Adrenal gland (tissue), 12 donors: Measurements from ENCODE around the gene IQGAP2. TPM values are rescaled to one million over a fixed set of nuclear protein-coding genes. Genes with fewer than 3 reads are reported as not detected.

Source experiments
- DNase-seq, 7 donors: peaks; one replicate each; pipeline ENCODE4 v3.0.0-alpha.2; 2019 to 2020
- H3K27ac ChIP-seq, 5 donors: fragments of 200-600 bp; sonication (generic) in 4 of 5; 1 replicate in 3 of 5; 2 replicates in 2 of 5; pipeline versions ENCODE4 v1.5.1 to v1.8.0; 2016 to 2020; ENCODE audit warnings: mild to moderate bottlenecking in 1 of 5
- H3K27me3 ChIP-seq: fragments of 200-600 bp; 2 replicates; pipeline ENCODE4 v1.8.0; 2021
- H3K36me3 ChIP-seq, 2 donors: fragments of 200-600 bp; replicated peaks in 1 of 2; 1 replicate in 1 of 2; 2 replicates in 1 of 2; pipeline versions ENCODE4 v1.5.1 to v1.8.0; 2018 to 2022
- H3K4me1 ChIP-seq, 2 donors: fragments of 200-600 bp; replicated peaks in 1 of 2; 1 replicate in 1 of 2; 2 replicates in 1 of 2; pipeline versions ENCODE4 v1.5.1 to v1.8.0; 2018 to 2021
- H3K4me3 ChIP-seq, 4 donors: fragments of 200-600 bp; sonication (generic) in 3 of 4; one replicate each; pipeline ENCODE4 v1.5.1; 2016 to 2018
- H3K9me3 ChIP-seq, 3 donors: fragments of 200-600 bp; sonication (generic) in 1 of 3; replicated peaks in 1 of 3; 1 replicate in 2 of 3; 2 replicates in 1 of 3; pipeline versions ENCODE4 v1.5.1 to v1.8.0; 2016 to 2021
- POLR2A ChIP-seq, 2 donors: fragments of 450-650 bp; IDR thresholded peaks; one replicate each; pipeline ENCODE4 v1.6.1; 2017; ENCODE audit warnings: antibody characterized with exemption in 2 of 2, mild to moderate bottlenecking in 2 of 2, moderate library complexity in 1 of 2
- WGBS, 4 donors: extraction: QIAGEN DNeasy Blood & Tissue Kit in 2 of 4; methylation state at CpG; one replicate each; pipeline versions ENCODE4 v1.1.5 to v1.1.7; 2013 to 2017; 5-methylcytosine and 5-hydroxymethylcytosine counted together
- intact Hi-C, 2 donors: fragments of 100-400 bp; cut with DNase I; formaldehyde crosslinking; loops; one replicate each; pipeline versions ENCODE4 v1.14.1 to v1.15.0; 2022 to 2023
- polyA plus RNA-seq, 3 donors: library from polyadenylated mRNA; stranded (reverse); fragments of 200-250 nt in 2 of 3; fragments of 350-450 nt in 1 of 3; fragmentation: Illumina TruSeq in 1 of 3; extraction: RNeasy Lipid Tissue Mini Kit (QIAGEN cat#74804) in 1 of 3; gene quantifications; one replicate each; pipeline ENCODE4 v1.2.3, GENCODE V29; 2013 to 2014
- small RNA-seq, 2 donors: library from RNA; depleted of rRNA; stranded (forward); fragments of <200 nt; gene quantifications; one replicate each; pipeline ENCODE3, GENCODE V24; 2016
- total RNA-seq, 9 donors: library from RNA; depleted of rRNA in 4 of 9; stranded (reverse); fragments of >200 nt in 4 of 9; fragments of 120-200 nt in 1 of 9; fragmentation: NEBNext Ultra II Directional in 1 of 9; extraction: Animal tissue kit (Norgen Biotek cat#: 25700) in 1 of 9; gene quantifications; one replicate each; pipeline versions ENCODE4 v1.1.0 to v1.2.4, GENCODE V29; 2013 to 2023
- TF ChIP-seq, protein P1 (sequence below), 6 experiments: fragments of 450-650 bp in 4 of 6; fragments of 200-600 bp in 2 of 6; sonication (generic) in 1 of 6; IDR thresholded peaks; 1 replicate in 5 of 6; 2 replicates in 1 of 6; pipeline versions ENCODE4 v1.5.1 to v1.8.0; 2016 to 2021; ENCODE audit warnings: antibody characterized with exemption in 6 of 6, mild to moderate bottlenecking in 2 of 6, moderate library complexity in 1 of 6
- donor health status: healthy with polysubstance abuse.
- donor health status: Bipolar disorder and iron deficiency.
- donor health status: DM: yes; HTN: yes; CAD: no.
- donor health status: DM: no; HTN: no; CAD: no.
- donor health status: DM: no; HTN: no; CAD: no.
- donor health status: DM: yes; HTN: yes; CAD: no.

IQGAP2 gene
- total and polyA plus RNA-seq, 12 donors, result 14.9 to 77.3 (median 36.1) TPM

GRCh38 chr5:76757049-76757448, 354.0 kb downstream of the IQGAP2 start:
- Histone ChIP-seq H3K36me3 (no peaks in the 10 kb centered on the region), H3K9me3 (no peaks in the 10 kb centered on the region), H3K4me1 (no peaks in the 10 kb centered on the region), H3K4me3 (no peak overlapping the region), H3K27me3 (no peaks in the 10 kb centered on the region), H3K27ac (no peak overlapping the region)
- TF ChIP-seq, protein P1, sequence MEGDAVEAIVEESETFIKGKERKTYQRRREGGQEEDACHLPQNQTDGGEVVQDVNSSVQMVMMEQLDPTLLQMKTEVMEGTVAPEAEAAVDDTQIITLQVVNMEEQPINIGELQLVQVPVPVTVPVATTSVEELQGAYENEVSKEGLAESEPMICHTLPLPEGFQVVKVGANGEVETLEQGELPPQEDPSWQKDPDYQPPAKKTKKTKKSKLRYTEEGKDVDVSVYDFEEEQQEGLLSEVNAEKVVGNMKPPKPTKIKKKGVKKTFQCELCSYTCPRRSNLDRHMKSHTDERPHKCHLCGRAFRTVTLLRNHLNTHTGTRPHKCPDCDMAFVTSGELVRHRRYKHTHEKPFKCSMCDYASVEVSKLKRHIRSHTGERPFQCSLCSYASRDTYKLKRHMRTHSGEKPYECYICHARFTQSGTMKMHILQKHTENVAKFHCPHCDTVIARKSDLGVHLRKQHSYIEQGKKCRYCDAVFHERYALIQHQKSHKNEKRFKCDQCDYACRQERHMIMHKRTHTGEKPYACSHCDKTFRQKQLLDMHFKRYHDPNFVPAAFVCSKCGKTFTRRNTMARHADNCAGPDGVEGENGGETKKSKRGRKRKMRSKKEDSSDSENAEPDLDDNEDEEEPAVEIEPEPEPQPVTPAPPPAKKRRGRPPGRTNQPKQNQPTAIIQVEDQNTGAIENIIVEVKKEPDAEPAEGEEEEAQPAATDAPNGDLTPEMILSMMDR (IDR thresholded peaks at IDR 0.05), result no peak
- no peak for TF ChIP-seq POLR2A (IDR thresholded peaks at IDR 0.05)
- WGBS, 4 donors, result 87 to 91% (median 90%) methylated on average over 4 of the region's 4 CpGs
- DNase-seq, result no peak
- intact Hi-C loops, result no loop called here

Small RNAs within 50 kb of the gene (small RNA-seq; reads per million reads assigned to genes)
- gene RF02154, result 0 reads per million in 2 donors
- 0 reads per million in 2 donors for gene RF02155

Other genes with a start within 250 kb of the IQGAP2 start
- 1 to 10 TPM in 1 of 9 donors, under 1 TPM in 6, not detected in 2; 0.08 to 1.5 (median 0.69) TPM for gene F2RL2, start 220.1 kb downstream of the IQGAP2 start, total RNA-seq
- under 1 TPM; 0.16 to 0.46 (median 0.27) TPM for gene F2RL2, start 220.1 kb downstream of the IQGAP2 start, polyA plus RNA-seq